GM12872 (cell line): ENCODE measurements around the gene ZPLD1.

Experiments used
- TF ChIP-seq, protein P1 (sequence below): IDR thresholded peaks from 3 replicates; pipeline ENCODE4 v1.5.1; 2011; ENCODE audit warnings: low read depth, mild to moderate bottlenecking, low read length, moderate library complexity; ENCODE audit not compliant: insufficient read depth

The ZPLD1 gene

GRCh38 chr3:102497571-102497970, 62.8 kb downstream of the ZPLD1 start:
- TF ChIP-seq, protein P1, sequence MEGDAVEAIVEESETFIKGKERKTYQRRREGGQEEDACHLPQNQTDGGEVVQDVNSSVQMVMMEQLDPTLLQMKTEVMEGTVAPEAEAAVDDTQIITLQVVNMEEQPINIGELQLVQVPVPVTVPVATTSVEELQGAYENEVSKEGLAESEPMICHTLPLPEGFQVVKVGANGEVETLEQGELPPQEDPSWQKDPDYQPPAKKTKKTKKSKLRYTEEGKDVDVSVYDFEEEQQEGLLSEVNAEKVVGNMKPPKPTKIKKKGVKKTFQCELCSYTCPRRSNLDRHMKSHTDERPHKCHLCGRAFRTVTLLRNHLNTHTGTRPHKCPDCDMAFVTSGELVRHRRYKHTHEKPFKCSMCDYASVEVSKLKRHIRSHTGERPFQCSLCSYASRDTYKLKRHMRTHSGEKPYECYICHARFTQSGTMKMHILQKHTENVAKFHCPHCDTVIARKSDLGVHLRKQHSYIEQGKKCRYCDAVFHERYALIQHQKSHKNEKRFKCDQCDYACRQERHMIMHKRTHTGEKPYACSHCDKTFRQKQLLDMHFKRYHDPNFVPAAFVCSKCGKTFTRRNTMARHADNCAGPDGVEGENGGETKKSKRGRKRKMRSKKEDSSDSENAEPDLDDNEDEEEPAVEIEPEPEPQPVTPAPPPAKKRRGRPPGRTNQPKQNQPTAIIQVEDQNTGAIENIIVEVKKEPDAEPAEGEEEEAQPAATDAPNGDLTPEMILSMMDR, result no peak

DNA sequence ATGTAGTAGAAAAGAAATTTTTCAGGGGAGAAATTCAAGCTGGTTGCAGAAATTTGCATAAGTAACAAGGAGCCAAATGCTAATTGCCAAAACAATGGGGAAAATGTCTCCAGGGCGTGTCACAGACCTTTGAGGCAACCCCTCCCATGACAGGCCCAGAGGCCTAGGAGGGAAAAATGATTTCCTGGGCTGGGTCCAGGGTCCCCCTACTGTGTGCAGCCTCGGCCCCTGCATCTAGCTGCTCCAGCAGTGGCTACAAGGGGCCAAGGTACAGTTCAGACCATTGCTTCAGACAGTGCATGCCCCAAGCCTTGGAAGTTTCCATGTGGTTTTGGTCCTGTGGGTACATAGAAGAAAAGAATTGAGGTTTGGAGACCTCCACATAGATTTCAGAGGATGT, 70.7 kb downstream of the ZPLD1 start:
- TF ChIP-seq, protein P1, result no peak

GRCh38 chr3:102510663-102511062, 75.8 kb downstream of the ZPLD1 start:
- TF ChIP-seq, protein P1, result no peak

DNA sequence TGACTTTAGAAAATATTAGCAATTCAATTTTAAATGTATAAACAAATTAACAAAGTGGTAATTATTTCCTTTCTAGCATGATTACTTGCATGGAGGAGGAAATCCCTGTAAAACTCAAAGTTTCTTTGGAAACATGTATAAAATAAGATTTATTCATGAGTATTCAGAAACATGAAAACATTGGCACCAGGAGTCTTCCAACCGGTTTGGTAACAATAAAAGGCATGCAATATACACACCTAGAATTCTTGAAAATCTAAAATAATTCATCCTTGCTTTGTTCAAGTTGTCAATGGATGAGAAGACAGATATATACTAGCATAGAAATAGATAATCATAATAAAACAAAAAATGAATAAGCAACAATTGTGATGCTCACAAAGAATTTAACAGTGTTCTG, 76.4 kb downstream of the ZPLD1 start:
- TF ChIP-seq, protein P1, result no peak

- TF ChIP-seq, protein P1, result no peak
Measured at GRCh38 chr3:102511639-102512038, 76.8 kb downstream of the ZPLD1 start.

GRCh38 chr3:102512734-102513504, 78.1 kb downstream of the ZPLD1 start:
- TF ChIP-seq, protein P1, result no peak

DNA sequence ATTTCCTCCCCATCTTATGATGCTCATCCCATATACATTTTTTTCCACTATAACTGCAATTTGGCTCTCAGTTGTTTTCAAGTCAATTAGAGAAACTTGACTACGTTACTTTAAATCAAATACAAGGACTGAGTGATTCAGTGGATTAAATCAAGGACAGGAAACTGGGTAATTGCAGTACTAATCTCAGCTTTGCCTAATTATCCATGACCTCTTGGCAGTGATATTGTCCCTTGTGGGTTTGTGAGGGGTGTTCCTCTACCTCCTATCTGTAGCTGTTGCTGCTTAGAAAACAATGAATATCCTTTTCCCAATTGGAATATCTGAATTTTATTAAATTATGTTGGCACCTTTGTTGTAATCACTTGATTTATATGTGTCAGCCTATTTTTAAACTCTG, 79.4 kb downstream of the ZPLD1 start:
- TF ChIP-seq, protein P1, result no peak
